GM12864 (cell line): ENCODE data around the gene ITSN2.

Source experiments
- DNase-seq: peaks from one replicate; pipeline ENCODE4 v3.0.0-alpha.2; 2011; ENCODE audit warnings: low read depth
- H3K4me3 ChIP-seq: 2 replicates; pipeline ENCODE4 v1.5.1; 2011; ENCODE audit warnings: mild to moderate bottlenecking, low read depth, low read length, control low read depth
- CTCF ChIP-seq: IDR thresholded peaks from 2 replicates; pipeline ENCODE4 v1.5.1; 2011; ENCODE audit warnings: low read depth, mild to moderate bottlenecking, moderate library complexity, low read length, control low read depth, inconsistent platforms; ENCODE audit errors: missing control alignments

ITSN2 gene

DNA sequence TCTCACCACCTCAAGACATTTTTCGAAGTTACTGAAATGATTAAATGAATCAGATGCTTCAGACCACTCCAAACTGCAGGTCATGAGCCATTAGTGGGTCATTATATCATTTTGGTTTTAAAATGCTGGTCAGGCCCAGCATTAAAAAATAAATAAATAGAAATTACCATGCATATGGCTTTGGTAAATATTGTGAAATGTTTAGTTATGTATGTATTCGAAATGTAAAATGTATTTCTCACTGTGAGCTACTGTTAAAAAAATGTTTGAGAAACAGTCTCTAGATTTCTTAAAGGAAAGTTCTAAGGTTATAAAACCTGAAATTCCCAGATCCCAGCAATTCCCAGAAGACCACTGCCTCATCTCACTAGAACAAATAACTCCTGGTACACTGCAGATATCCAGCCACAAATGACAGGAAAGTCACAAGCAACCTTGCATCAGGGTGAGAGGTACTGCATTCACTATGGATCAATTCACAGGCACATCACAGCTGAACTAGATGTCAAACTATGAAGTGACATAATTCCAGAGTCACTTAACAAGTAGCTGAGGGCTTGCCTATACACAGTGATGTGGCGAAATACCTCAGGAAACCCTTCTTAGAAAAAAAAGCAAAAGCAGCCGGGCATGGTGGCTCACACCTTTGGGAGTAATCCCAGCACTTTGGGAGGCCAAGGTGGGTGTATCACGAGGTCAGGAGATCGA is 138.8 kb downstream of the ITSN2 start:
- no peak overlapping the region for H3K4me3 ChIP-seq
- TF ChIP-seq CTCF, result no peak
- no peak for DNase-seq

- DNase-seq, result no peak
- no peak for TF ChIP-seq CTCF
- no peak overlapping the region for H3K4me3 ChIP-seq
These were observed 139.6 kb downstream of the ITSN2 start for GRCh38 chr2:24220554-24221291.

GRCh38 chr2:24214880-24215279 is 145.5 kb downstream of the ITSN2 start:
- TF ChIP-seq CTCF, result no peak
- H3K4me3 ChIP-seq, result no peak overlapping the region
- DNase-seq, result peak; percentile 75

DNA sequence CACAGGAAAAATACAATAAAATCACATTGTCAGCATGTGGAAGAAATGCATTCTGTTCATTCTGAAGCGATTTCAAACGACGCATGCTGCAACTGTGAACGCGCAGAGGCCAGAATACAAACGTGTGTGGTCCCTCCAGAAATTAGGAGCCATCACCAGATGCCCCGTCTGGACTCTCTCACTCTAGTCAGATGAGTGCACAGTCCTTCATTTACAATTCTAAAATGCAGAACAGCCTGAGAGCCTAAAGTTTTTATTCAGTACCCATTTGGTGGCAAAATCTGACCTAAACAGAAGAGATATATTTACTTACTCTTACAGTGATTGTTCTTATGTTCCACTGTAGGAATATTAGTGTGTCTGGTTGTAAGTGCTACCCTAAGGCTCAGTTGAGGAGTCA is 148.9 kb downstream of the ITSN2 start:
- no peak for DNase-seq
- no peak for TF ChIP-seq CTCF
- H3K4me3 ChIP-seq, result no peak overlapping the region

GRCh38 chr2:24210723-24211122 is 149.6 kb downstream of the ITSN2 start:
- no peak for TF ChIP-seq CTCF
- no peak overlapping the region for H3K4me3 ChIP-seq
- DNase-seq, result no peak

GRCh38 chr2:24210106-24210455 is 150.3 kb downstream of the ITSN2 start:
- no peak for TF ChIP-seq CTCF
- no peak overlapping the region for H3K4me3 ChIP-seq
- DNase-seq, result no peak
